Measurements from ENCODE around the gene NETO1.

Gene NETO1

GRCh38 chr18:72720116-72720515 is 147.7 kb downstream of the NETO1 start:
- no peak for DNase-seq

DNA sequence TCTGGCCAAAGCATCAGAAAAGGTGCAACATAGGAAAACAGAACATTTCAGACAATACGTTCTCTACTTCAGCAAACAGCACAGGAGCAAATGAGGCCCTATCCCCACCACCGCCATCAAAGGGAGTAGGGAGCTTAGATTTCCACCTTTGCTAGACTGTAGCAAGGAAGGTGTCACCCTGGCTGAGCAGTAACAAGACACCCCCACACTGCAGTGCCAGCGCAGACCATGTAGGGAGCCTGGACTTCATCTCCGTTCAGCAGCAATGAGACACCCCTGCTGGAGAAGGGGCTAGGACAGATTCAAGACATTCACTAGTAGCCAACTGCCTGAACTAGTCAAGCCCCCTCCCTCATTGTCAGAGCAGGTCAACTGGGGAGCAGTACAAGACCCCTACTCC is 163.6 kb downstream of the NETO1 start:
- DNase-seq = no peak

- no peak for DNase-seq
These were observed 166.7 kb downstream of the NETO1 start for GRCh38 chr18:72700961-72701710.

GRCh38 chr18:72697706-72698105 is 170.1 kb downstream of the NETO1 start:
- DNase-seq = peak; percentile 6

DNA sequence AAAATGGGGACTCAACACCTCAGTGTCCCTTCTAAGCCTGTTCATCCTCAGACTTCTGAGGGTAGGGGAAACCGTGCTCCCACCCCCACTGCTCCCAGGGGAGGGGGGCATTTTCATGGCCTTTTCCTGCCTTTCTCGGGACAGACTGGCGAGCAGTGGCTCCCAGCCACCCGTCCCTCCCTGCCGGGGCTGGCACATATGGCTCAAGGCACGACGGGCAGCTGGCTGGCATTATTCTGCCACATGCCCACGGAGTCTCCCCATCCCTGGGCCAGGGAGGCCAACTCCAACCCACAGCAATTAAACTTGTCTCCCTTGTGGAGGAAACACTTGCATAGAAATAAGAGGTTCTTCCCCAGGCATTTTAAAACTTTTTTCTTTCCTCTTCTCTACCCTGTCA is 175.2 kb downstream of the NETO1 start:
- DNase-seq = no peak

Data from activated CD4-positive, alpha-beta T cell treated with anti-CD3 and anti-CD28 coated beads, Interleukin-10, Interleukin-2, amounts not matched to agents 100 ng/mL and 50 ng/mL, durations not matched to agents 16 hours and 8 hours (primary cell).